Measurements from ENCODE around the gene ARRDC4. TPM values are rescaled to one million over a fixed set of nuclear protein-coding genes. Genes with fewer than 3 reads are reported as not detected.

The ARRDC4 gene
- total and polyA plus RNA-seq, 2 of the 8 experiments (the other 6 are each of a cell fraction or from before 2014, with no cell fraction given): 3.5 to 3.8 TPM

GRCh38 chr15:98001663-98002194 is 41.2 kb downstream of the ARRDC4 start:
- no peak for FAIRE-seq
- WGBS, 2 experiments (ENCODE audit: extremely low coverage in 1 of 2, insufficient coverage in 1 of 2, insufficient read length in 1 of 2, insufficient replicate concordance in 2 of 2, low coverage in 1 of 2, low lambda C conversion rate in 2 of 2, missing lambda C conversion rate in 1 of 2): 88 to 100% methylated on average over 3 to 10 of the region's 10 CpGs
- no peak for TF ChIP-seq JUND (IDR thresholded peaks at IDR 0.05; ENCODE audit: low read length)
- no peak for TF ChIP-seq POLR2A (IDR thresholded peaks at IDR 0.05; ENCODE audit: control extremely low read depth in 1 of 2, low read depth in 2 of 2, low read length in 2 of 2)
- TF ChIP-seq RXRA (IDR thresholded peaks at IDR 0.05; ENCODE audit: insufficient read depth, low read depth, low read length): no peak
- no peak for TF ChIP-seq SIRT6 (IDR thresholded peaks at IDR 0.05; ENCODE audit: low read length)
- TF ChIP-seq TEAD4 (IDR thresholded peaks at IDR 0.05; ENCODE audit: low read depth, low read length): no peak
- TF ChIP-seq BACH1 (IDR thresholded peaks at IDR 0.05; ENCODE audit: low read length): no peak
- no peak for TF ChIP-seq E2F6 (IDR thresholded peaks at IDR 0.05)
- TF ChIP-seq NRF1 (IDR thresholded peaks at IDR 0.05; ENCODE audit: low read depth, low read length): no peak
- TF ChIP-seq EP300 (IDR thresholded peaks at IDR 0.05; ENCODE audit: borderline replicate concordance in 1 of 2, low read depth in 2 of 2, low read length in 2 of 2): no peak
- no peak for TF ChIP-seq SRF (IDR thresholded peaks at IDR 0.05; ENCODE audit: low read depth, low read length)
- no peak for TF ChIP-seq POLR2AphosphoS5 (IDR thresholded peaks at IDR 0.05; ENCODE audit: low read depth, low read length)
- no peak for TF ChIP-seq BRCA1 (IDR thresholded peaks at IDR 0.05; ENCODE audit: low read depth, low read length)
- TF ChIP-seq USF2 (IDR thresholded peaks at IDR 0.05; ENCODE audit: low read length): no peak

More at GRCh38 chr15:98001663-98002194, 41.2 kb downstream of the ARRDC4 start:
- no peak overlapping the region for H2BK12ac ChIP-seq (ENCODE audit: low read depth, low read length)
- H3K4ac ChIP-seq (replicated peaks; ENCODE audit: insufficient read length, low read depth, low read length): peak overlapping the region; percentile 32
- H3K79me1 ChIP-seq (ENCODE audit: low read depth, low read length): no peaks in the 10 kb centered on the region; the same call in 1 of the 2 replicates
- H3K9ac ChIP-seq (replicated peaks in 1 of 4; ENCODE audit: extremely low read depth in 1 of 4, low read depth in 3 of 4, low read length in 3 of 4): peak overlapping the region in 1 of 4 experiments; percentile 21; a peak in 1 of 7 replicates
- no peak overlapping the region for H4K8ac ChIP-seq (ENCODE audit: extremely low read depth, insufficient read depth, low read length)
- peak overlapping the region; percentile 87 for H2AK5ac ChIP-seq (ENCODE audit: low read depth, low read length)
- no peak overlapping the region for H2AFZ ChIP-seq (ENCODE audit: low read length)
- peaks cover 0 to 18% of the 10 kb centered on the region in 2 experiments for H4K20me1 ChIP-seq (replicated peaks in 1 of 2; ENCODE audit: control insufficient read depth in 1 of 2, insufficient read depth in 2 of 2, low read length in 2 of 2)
- no peak overlapping the region for H3K14ac ChIP-seq (ENCODE audit: insufficient read length)
- H3K79me2 ChIP-seq (ENCODE audit: control insufficient read depth in 1 of 2, insufficient read depth in 2 of 2, low read length in 2 of 2): peaks cover 0 to 9% of the 10 kb centered on the region in 2 experiments; a peak in 2 of 4 replicates
- H4K91ac ChIP-seq (replicated peaks; ENCODE audit: insufficient read length, low read length): peak overlapping the region; percentile 71
- POLR2A ChIA-PET (ENCODE audit: partially characterized antibody): no interaction called here
- no peak overlapping the region for H2BK20ac ChIP-seq (ENCODE audit: low read length)
- H4K5ac ChIP-seq (ENCODE audit: insufficient read length, low read depth, low read length): no peak overlapping the region
- H2BK120ac ChIP-seq (replicated peaks; ENCODE audit: low read depth, low read length): no peak overlapping the region
- H3K4me3 ChIP-seq (ENCODE audit: extremely low read depth in 1 of 4, insufficient read depth in 2 of 4, low read depth in 3 of 4, low read length in 4 of 4): no peak overlapping the region
- H3K36me3 ChIP-seq (ENCODE audit: control insufficient read depth in 2 of 4, insufficient read depth in 4 of 4, low read length in 3 of 4): no peaks in the 10 kb centered on the region; a peak in 1 of 8 replicates
- H3K9me3 ChIP-seq (ENCODE audit: insufficient read depth in 2 of 2, low read depth in 1 of 2, low read length in 1 of 2): peaks cover 0 to 10% of the 10 kb centered on the region in 2 experiments; a peak in 2 of 4 replicates
- DNase-seq (ENCODE audit: low read depth in 1 of 2, low spot score in 2 of 2): no peak
- no peak overlapping the region for H2BK5ac ChIP-seq (ENCODE audit: low read depth, low read length)
- H3K18ac ChIP-seq (ENCODE audit: extremely low read depth, low read length): no peak overlapping the region
- H2BK15ac ChIP-seq (ENCODE audit: low read length): no peak overlapping the region
- no peak overlapping the region for H3K4me2 ChIP-seq (ENCODE audit: insufficient read depth in 1 of 2, low read depth in 2 of 2, low read length in 2 of 2)
- H3K23me2 ChIP-seq (ENCODE audit: low read depth, low read length): peaks cover 20% of the 10 kb centered on the region; the same call in 1 of the 2 replicates
- H3K4me1 ChIP-seq (replicated peaks in 1 of 4; ENCODE audit: control insufficient read depth in 3 of 4, insufficient read depth in 4 of 4, low read length in 3 of 4): peaks cover 0 to 4% (median 3%) of the 10 kb centered on the region in 4 experiments; a peak in 3 of 7 replicates
- CTCF ChIA-PET (ENCODE audit: partially characterized antibody): no interaction called here
- peak overlapping the region; percentile 80 for H3K56ac ChIP-seq (replicated peaks; ENCODE audit: insufficient read length, low read depth, low read length)
- H3K27ac ChIP-seq (ENCODE audit: low read depth, low read length): no peak overlapping the region
- no peaks in the 10 kb centered on the region; a peak in 1 of 7 replicates for H3K27me3 ChIP-seq (replicated peaks in 1 of 4; ENCODE audit: control insufficient read depth in 3 of 4, extremely low read depth in 1 of 4, insufficient read depth in 3 of 4, low read length in 3 of 4)
- peak overlapping the region; percentile 79 for H3K23ac ChIP-seq (ENCODE audit: insufficient read length)

Measured in H1 (cell line).